ENCODE data around the gene GRAMD4. TPM values are rescaled to one million over a fixed set of nuclear protein-coding genes. Genes with fewer than 3 reads are reported as not detected.

Gene GRAMD4
- total and polyA plus RNA-seq, 10 donors = 16.0 to 46.1 (median 28.6) TPM

DNA sequence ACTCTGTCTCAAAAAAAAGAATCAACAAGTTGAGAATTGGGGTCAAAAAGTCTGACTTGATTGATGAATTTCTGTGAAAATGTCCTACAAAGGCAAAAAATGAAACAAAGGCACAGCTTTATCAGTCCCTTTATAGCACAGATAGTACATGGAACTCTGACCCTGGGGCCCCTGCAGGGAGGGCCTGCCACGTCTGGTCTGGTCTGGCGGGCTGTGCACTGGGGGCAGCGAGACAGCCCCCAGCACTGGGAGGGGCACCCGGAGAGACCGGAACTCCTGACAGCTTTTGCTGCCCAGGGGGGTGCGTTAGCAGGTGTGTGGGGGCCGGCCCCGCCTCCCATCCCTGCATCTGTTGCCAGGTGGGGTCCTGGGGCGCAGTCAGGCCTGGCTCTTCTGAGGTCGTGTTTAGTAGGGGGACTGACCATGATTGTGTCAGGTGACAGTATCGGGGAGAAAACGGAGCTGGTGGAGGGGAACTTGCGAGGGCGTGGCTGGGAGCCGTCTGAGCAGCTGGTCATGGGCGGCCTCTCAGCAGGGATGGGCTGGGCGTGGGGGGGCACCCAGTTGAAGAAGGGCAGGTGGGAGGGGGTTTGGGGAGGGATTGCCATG, 51.7 kb downstream of the GRAMD4 start:
- no peaks in the 10 kb centered on the region for H3K27me3 ChIP-seq (replicated peaks in 1 of 7)

DNA sequence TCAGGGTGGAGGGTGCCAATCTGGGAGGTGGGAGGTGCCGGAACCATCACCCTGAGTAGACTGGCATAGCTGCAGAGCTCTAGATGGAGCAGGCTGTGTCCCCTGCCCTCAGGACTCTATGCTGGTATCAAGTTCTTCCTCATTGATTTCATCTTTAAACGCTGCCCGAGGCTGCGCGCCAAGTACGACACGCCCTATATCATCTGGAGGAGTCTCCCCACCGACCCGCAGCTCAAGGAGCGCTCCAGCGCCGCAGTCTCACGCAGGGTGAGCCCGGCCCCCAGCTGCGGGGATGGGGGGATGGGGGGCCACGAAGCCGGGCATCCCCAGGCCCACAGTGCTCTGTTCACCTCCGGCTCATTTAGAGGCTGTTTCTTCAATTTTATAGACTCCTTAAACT, 52.5 kb downstream of the GRAMD4 start:
- intact Hi-C loops (cut with DNase I; ENCODE audit: low total_unique reads) = no loop called here
- no peak overlapping the region for H3K27ac ChIP-seq
- WGBS, 5 donors = 61 to 81% (median 78%) methylated on average over 17 to 18 of the region's 18 CpGs
- TF ChIP-seq, protein P1, sequence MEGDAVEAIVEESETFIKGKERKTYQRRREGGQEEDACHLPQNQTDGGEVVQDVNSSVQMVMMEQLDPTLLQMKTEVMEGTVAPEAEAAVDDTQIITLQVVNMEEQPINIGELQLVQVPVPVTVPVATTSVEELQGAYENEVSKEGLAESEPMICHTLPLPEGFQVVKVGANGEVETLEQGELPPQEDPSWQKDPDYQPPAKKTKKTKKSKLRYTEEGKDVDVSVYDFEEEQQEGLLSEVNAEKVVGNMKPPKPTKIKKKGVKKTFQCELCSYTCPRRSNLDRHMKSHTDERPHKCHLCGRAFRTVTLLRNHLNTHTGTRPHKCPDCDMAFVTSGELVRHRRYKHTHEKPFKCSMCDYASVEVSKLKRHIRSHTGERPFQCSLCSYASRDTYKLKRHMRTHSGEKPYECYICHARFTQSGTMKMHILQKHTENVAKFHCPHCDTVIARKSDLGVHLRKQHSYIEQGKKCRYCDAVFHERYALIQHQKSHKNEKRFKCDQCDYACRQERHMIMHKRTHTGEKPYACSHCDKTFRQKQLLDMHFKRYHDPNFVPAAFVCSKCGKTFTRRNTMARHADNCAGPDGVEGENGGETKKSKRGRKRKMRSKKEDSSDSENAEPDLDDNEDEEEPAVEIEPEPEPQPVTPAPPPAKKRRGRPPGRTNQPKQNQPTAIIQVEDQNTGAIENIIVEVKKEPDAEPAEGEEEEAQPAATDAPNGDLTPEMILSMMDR (IDR thresholded peaks at IDR 0.05 in 8 of 11, conservative IDR thresholded peaks at IDR 0.05 in 3 of 11) = no peak
- TF ChIP-seq POLR2A (IDR thresholded peaks at IDR 0.05) (no peak), POLR2AphosphoS5 (IDR thresholded peaks at IDR 0.05) (no peak)
- peaks cover 0 to 96% (median 36%) of the 10 kb centered on the region in 6 donors for H3K36me3 ChIP-seq
- no peak for DNase-seq
- H3K9me3 ChIP-seq = no peaks in the 10 kb centered on the region
- no peak overlapping the region for H3K4me3 ChIP-seq
- no peaks in the 10 kb centered on the region for H3K27me3 ChIP-seq (replicated peaks in 1 of 7)
- peaks cover 10 to 43% (median 21%) of the 10 kb centered on the region in 6 donors for H3K4me1 ChIP-seq

More for the DNA sequence above, 51.7 kb downstream of the GRAMD4 start:
- intact Hi-C loops (cut with DNase I; ENCODE audit: low total_unique reads) = no loop called here
- DNase-seq = no peak
- WGBS, 5 donors = 68 to 84% (median 77%) methylated on average over 17 of the region's 17 CpGs
- Histone ChIP-seq H3K4me1 (peaks cover 10 to 38% (median 21%) of the 10 kb centered on the region in 6 donors), H3K9me3 (no peaks in the 10 kb centered on the region), H3K36me3 (peaks cover 0 to 96% (median 42%) of the 10 kb centered on the region in 6 donors), H3K27ac (no peak overlapping the region), H3K4me3 (no peak overlapping the region)
- TF ChIP-seq POLR2AphosphoS5 (IDR thresholded peaks at IDR 0.05) = no peak
- TF ChIP-seq, protein P1 (IDR thresholded peaks at IDR 0.05 in 8 of 11, conservative IDR thresholded peaks at IDR 0.05 in 3 of 11) = no peak
- TF ChIP-seq POLR2A (IDR thresholded peaks at IDR 0.05) = no peak

DNA sequence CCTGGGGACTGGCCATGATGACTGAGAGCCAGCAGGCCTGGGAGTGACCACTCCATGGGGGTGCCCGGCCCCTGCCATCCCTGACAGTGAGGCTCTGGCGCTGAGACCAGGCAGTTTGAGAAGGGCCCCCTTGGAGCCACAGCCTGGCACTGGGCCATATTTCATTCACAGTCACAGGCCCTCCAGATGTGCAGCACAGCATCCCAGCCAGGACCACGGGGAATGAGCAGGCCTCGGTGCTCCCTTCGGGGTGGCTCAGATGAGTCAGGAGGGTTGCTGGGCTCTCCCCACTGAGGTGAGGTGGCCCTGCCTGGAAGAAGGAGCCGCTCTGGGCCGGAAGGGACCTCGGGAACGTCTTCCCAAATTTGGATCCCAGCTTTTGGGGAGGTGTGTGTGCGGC, 53.0 kb downstream of the GRAMD4 start:
- no peak for DNase-seq
- TF ChIP-seq POLR2A (IDR thresholded peaks at IDR 0.05) (no peak), POLR2AphosphoS5 (IDR thresholded peaks at IDR 0.05) (no peak)
- TF ChIP-seq, protein P1 (IDR thresholded peaks at IDR 0.05 in 8 of 11, conservative IDR thresholded peaks at IDR 0.05 in 3 of 11) = no peak
- Histone ChIP-seq H3K27me3 (replicated peaks in 1 of 7) (no peaks in the 10 kb centered on the region), H3K4me3 (no peak overlapping the region), H3K36me3 (peaks cover 0 to 96% (median 34%) of the 10 kb centered on the region in 6 donors), H3K27ac (peak overlapping the region in 1 of 8 donors; percentile 71), H3K9me3 (no peaks in the 10 kb centered on the region), H3K4me1 (peaks cover 10 to 48% (median 21%) of the 10 kb centered on the region in 6 donors)
- 56 to 76% (median 72%) methylated on average over 5 to 10 of the region's 10 CpGs for WGBS, 5 donors
- intact Hi-C loops (cut with DNase I; ENCODE audit: low total_unique reads) = no loop called here

- Histone ChIP-seq H3K9me3 (no peaks in the 10 kb centered on the region), H3K4me3 (peak overlapping the region in 5 of 8 donors; percentile 11 to 58 (median 23)), H3K36me3 (peaks cover 0 to 96% (median 29%) of the 10 kb centered on the region in 6 donors), H3K27ac (peak overlapping the region in 5 of 8 donors; percentile 7 to 71 (median 64)), H3K4me1 (peaks cover 10 to 50% (median 21%) of the 10 kb centered on the region in 6 donors), H3K27me3 (replicated peaks in 1 of 7) (no peaks in the 10 kb centered on the region)
- TF ChIP-seq POLR2A (IDR thresholded peaks at IDR 0.05) = no peak
- TF ChIP-seq, protein P1 (IDR thresholded peaks at IDR 0.05 in 8 of 11, conservative IDR thresholded peaks at IDR 0.05 in 3 of 11) = no peak
- WGBS, 5 donors = 67 to 77% (median 70%) methylated on average over 31 to 32 of the region's 32 CpGs
- DNase-seq = no peak
- intact Hi-C loops (cut with DNase I; ENCODE audit: low total_unique reads) = no loop called here
These were observed 53.6 kb downstream of the GRAMD4 start for GRCh38 chr22:46673662-46674236.
